Astrocyte of the cerebellum (primary cell): ENCODE data around the gene SLC66A2.

Experiments used
- DNase-seq: peaks from one replicate; pipeline ENCODE4 v3.0.0-alpha.2; 2011; ENCODE audit warnings: low read depth
- H3K4me3 ChIP-seq: 2 replicates; pipeline ENCODE4 v1.5.1; 2011; ENCODE audit warnings: mild to moderate bottlenecking, low read depth, low read length, moderate library complexity
- CTCF ChIP-seq: IDR thresholded peaks from 2 replicates; pipeline ENCODE4 v1.5.1; 2012; ENCODE audit warnings: low read length, low read depth, moderate library complexity, mild to moderate bottlenecking; ENCODE audit errors: missing control alignments
- in situ Hi-C: cut with HindIII; loops from 2 replicates; pipeline ENCODE4 v1.10.0; 2017; ENCODE audit warnings: low sequenced_read_pairs

SLC66A2 gene

GRCh38 chr18:79903787-79904356 is 47.6 kb downstream of the SLC66A2 start:
- no peak overlapping the region for H3K4me3 ChIP-seq
- no peak for TF ChIP-seq CTCF
- in situ Hi-C loops, result no loop called here
- no peak for DNase-seq

DNA sequence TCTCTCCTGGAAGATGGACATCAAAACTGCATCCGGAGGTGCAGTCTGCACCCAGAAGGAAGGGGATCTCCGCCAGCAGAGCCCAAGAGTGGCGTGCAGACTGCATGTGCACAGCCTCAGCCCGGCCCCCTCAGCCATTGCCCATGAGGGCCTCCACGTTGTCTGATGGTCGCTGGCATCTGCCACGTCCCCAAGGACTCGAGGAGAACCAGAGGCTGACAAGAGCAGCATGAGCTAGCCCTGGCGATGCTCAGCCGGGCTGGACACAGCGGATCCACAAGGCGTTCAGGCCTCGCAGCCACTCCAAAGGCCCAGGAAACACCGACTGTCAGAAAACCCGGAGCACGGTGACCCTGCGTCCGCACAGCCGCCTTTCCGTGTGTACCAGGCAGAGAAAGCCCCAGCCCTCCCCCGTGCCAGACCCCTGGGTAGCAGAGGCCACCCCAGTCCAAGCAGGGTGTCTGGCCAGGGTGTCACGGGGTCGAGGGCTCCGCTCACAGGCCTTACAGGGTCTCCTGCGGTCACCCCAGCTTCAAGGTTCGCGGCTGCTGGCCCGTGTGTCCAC is 48.3 kb downstream of the SLC66A2 start:
- in situ Hi-C loops, result no loop called here
- TF ChIP-seq CTCF, result no peak
- H3K4me3 ChIP-seq, result no peak overlapping the region
- DNase-seq, result no peak

- DNase-seq, result no peak
- no peak overlapping the region for H3K4me3 ChIP-seq
- TF ChIP-seq CTCF, result no peak
- in situ Hi-C loops, result no loop called here
Observed at GRCh38 chr18:79902640-79903039, 48.8 kb downstream of the SLC66A2 start.

- H3K4me3 ChIP-seq, result no peak overlapping the region
- DNase-seq, result no peak
- in situ Hi-C loops, result no loop called here
- no peak for TF ChIP-seq CTCF
Observed at GRCh38 chr18:79902075-79902474, 49.4 kb downstream of the SLC66A2 start.

GRCh38 chr18:79901665-79902064 is 49.8 kb downstream of the SLC66A2 start:
- in situ Hi-C loops, result no loop called here
- DNase-seq, result no peak
- no peak overlapping the region for H3K4me3 ChIP-seq
- TF ChIP-seq CTCF, result no peak

- no peak for DNase-seq
- no peak overlapping the region for H3K4me3 ChIP-seq
- no peak for TF ChIP-seq CTCF
- in situ Hi-C loops, result no loop called here
Observed at GRCh38 chr18:79900610-79901570, 50.6 kb downstream of the SLC66A2 start.
